ENCODE data around the gene KHDC1. TPM values are rescaled to one million over a fixed set of nuclear protein-coding genes. Genes with fewer than 3 reads are reported as not detected.
"Not testable (repeated sequence)": the region's sequence is repeated elsewhere in the genome, so short reads cannot be mapped to it uniquely, and the experiment has no call there.

KHDC1 gene
- total and polyA plus RNA-seq, 8 donors, result 0.98 to 2.9 (median 1.5) TPM

GRCh38 chr6:73248192-73248903, 14.6 kb downstream of the KHDC1 start:
- FAIRE-seq, result no peak
- H3K4me1 ChIP-seq, result no peaks in the 10 kb centered on the region
- TF ChIP-seq, protein P1, sequence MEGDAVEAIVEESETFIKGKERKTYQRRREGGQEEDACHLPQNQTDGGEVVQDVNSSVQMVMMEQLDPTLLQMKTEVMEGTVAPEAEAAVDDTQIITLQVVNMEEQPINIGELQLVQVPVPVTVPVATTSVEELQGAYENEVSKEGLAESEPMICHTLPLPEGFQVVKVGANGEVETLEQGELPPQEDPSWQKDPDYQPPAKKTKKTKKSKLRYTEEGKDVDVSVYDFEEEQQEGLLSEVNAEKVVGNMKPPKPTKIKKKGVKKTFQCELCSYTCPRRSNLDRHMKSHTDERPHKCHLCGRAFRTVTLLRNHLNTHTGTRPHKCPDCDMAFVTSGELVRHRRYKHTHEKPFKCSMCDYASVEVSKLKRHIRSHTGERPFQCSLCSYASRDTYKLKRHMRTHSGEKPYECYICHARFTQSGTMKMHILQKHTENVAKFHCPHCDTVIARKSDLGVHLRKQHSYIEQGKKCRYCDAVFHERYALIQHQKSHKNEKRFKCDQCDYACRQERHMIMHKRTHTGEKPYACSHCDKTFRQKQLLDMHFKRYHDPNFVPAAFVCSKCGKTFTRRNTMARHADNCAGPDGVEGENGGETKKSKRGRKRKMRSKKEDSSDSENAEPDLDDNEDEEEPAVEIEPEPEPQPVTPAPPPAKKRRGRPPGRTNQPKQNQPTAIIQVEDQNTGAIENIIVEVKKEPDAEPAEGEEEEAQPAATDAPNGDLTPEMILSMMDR (IDR thresholded peaks at IDR 0.05), result no peak
- H3K9me3 ChIP-seq, result no peaks in the 10 kb centered on the region
- ATAC-seq, result no peak
- H3K27ac ChIP-seq, result no peak overlapping the region
- H3K36me3 ChIP-seq, result no peaks in the 10 kb centered on the region
- DNase-seq, result no peak
- 50 to 56% methylated on average over 5 of the region's 5 CpGs for WGBS, 2 donors
- no peaks in the 10 kb centered on the region for H3K27me3 ChIP-seq
- intact Hi-C loops (cut with DNase I), result no loop called here
- H3K4me3 ChIP-seq, result no peak overlapping the region

DNA sequence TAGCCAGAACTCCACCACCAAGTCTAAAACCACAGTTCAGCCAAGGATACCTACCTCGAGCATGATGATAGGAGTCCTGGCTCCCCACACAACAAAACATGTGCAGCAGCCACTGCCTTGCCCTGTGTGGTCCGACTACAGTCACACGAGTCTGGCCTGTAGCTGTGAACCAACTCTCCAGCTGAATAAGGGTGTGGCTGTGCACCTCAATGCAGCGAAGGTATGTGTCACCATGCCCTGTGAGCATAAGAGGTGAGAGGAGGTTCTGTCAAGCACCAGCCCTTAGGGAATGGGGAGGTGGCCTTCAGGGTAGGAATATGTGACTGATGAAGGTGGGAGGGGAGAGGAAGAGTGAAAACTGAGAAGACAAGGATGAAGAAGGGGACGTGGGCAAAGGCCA, 21.0 kb downstream of the KHDC1 start:
- intact Hi-C loops (cut with DNase I), result no loop called here
- FAIRE-seq (no peak), DNase-seq (no peak), ATAC-seq (no peak)
- 79 to 82% methylated on average over 5 of the region's 5 CpGs for WGBS, 2 donors
- H3K9me3 ChIP-seq, result no peaks in the 10 kb centered on the region
- H3K27ac ChIP-seq, result no peak overlapping the region
- no peaks in the 10 kb centered on the region for H3K4me1 ChIP-seq
- H3K36me3 ChIP-seq, result no peaks in the 10 kb centered on the region
- H3K4me3 ChIP-seq, result no peak overlapping the region
- no peaks in the 10 kb centered on the region for H3K27me3 ChIP-seq
- TF ChIP-seq, protein P1 (IDR thresholded peaks at IDR 0.05), result no peak

GRCh38 chr6:73240730-73241129, 22.3 kb downstream of the KHDC1 start:
- H3K27me3 ChIP-seq, result no peaks in the 10 kb centered on the region
- TF ChIP-seq, protein P1 (IDR thresholded peaks at IDR 0.05), result no peak
- no peak for ATAC-seq
- DNase-seq, result no peak
- H3K9me3 ChIP-seq, result no peaks in the 10 kb centered on the region
- intact Hi-C loops (cut with DNase I), result no loop called here
- WGBS, 2 donors, result 62 to 74% methylated on average over 4 of the region's 4 CpGs
- H3K27ac ChIP-seq, result no peak overlapping the region
- FAIRE-seq, result no peak
- H3K4me1 ChIP-seq, result no peaks in the 10 kb centered on the region
- no peak overlapping the region for H3K4me3 ChIP-seq
- no peaks in the 10 kb centered on the region for H3K36me3 ChIP-seq

DNA sequence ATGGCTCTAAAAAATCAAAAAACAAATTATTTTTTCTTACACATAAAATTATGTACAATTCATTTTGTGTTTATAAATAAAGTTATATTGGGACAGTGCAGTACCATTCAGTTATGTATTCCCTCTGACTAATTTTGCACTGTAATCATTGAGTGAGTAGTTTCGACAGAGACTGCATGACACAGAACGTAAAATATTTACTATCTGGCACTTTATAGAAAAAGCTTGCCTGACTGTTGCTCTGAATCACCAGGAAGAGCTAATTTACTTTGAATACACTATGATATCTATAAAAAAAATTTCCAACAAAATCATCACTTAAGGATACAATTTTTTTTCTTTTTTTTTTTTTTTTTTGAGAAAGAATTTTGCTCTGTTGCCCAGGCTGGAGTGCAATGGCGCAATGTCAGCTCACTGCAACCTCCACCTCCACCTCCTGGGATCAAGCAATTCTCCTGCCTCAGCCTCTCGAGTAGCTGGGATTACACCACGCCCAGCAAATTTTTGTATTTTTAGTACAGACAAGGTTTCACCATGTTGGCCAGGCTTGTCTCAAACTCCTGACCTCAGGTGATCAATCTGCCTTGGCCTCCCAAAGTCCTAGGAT, 26.7 kb downstream of the KHDC1 start:
- Histone ChIP-seq H3K36me3 (no peaks in the 10 kb centered on the region), H3K4me3 (no peak overlapping the region), H3K27ac (no peak overlapping the region), H3K27me3 (no peaks in the 10 kb centered on the region), H3K9me3 (no peaks in the 10 kb centered on the region), H3K4me1 (no peaks in the 10 kb centered on the region)
- FAIRE-seq (no peak), ATAC-seq (no peak), DNase-seq (no peak)
- TF ChIP-seq, protein P1 (IDR thresholded peaks at IDR 0.05), result no peak
- intact Hi-C loops (cut with DNase I), result no loop called here
- WGBS, 2 donors, result 90 to 96% methylated on average over 5 of the region's 5 CpGs

- no peak overlapping the region for H3K27ac ChIP-seq
- no peaks in the 10 kb centered on the region for H3K36me3 ChIP-seq
- TF ChIP-seq, protein P1 (IDR thresholded peaks at IDR 0.05), result no peak
- no peak for ATAC-seq
- DNase-seq, result no peak
- no peaks in the 10 kb centered on the region for H3K27me3 ChIP-seq
- H3K4me3 ChIP-seq, result no peak overlapping the region
- H3K9me3 ChIP-seq, result no peaks in the 10 kb centered on the region
- FAIRE-seq, result no peak
- WGBS, 2 donors, result 84 to 100% methylated on average over 1 of the region's 1 CpG
- intact Hi-C loops (cut with DNase I), result no loop called here
- no peaks in the 10 kb centered on the region for H3K4me1 ChIP-seq
Measured at GRCh38 chr6:73234733-73235132, 28.3 kb downstream of the KHDC1 start.

DNA sequence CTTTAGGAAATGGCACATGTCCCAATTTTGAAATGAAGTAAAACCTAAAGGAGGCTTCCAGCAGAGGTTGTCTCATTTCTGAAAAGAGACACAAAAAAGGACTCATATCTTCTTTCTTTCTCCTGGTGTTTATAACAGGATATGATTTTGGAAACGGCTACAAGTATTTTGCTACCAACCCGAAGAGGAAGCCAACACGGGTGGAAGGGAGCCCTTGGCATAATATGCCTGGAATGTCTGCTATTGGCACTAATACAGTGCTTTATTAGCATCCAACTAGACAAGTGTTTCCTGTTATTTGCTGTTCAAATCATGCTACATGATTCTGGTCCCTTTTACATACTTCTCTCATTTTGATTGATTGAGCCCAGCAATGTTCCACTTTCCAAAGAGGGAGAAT, 29.0 kb downstream of the KHDC1 start:
- H3K4me1 ChIP-seq; DNase-seq; H3K27me3 ChIP-seq; intact Hi-C loops (cut with DNase I); H3K36me3 ChIP-seq; H3K27ac ChIP-seq; H3K9me3 ChIP-seq; ATAC-seq; H3K4me3 ChIP-seq; FAIRE-seq: not testable (repeated sequence)
- 38 to 52% methylated on average over 3 of the region's 3 CpGs for WGBS, 2 donors

Data from pancreas (tissue), 10 donors.